HepG2 (cell line): Measurements from ENCODE around the gene EPB41L2. TPM values are rescaled to one million over a fixed set of nuclear protein-coding genes. Genes with fewer than 3 reads are reported as not detected.

Experiments
- ATAC-seq: fragments of 200-7000 bp; cut with Tn5 transposase; 3 replicates; pipeline ENCODE4 v1.9.1; 2020; ENCODE audit warnings: mild to moderate bottlenecking, moderate library complexity
- BruUV-seq: library from RNA; stranded (reverse); fragments of 400-500 nt; replicated peaks from 2 replicates; lab custom pipeline; 2021; lab: Mats Ljungman, UMichigan
- CTCF ChIA-PET: fragments of 300-600 bp; formaldehyde crosslinking; extraction: SDS; loops from one replicate; lab custom pipeline; 2021; ENCODE audit warnings: low total read pairs, inconsistent platforms, low intra/inter-chr PET ratio; lab: Yijun Ruan, JAX
- POLR2A ChIA-PET: fragments of 350-600 bp; sonication (Branson Sonifier 250); formaldehyde crosslinking; loops from one replicate; lab custom pipeline; 2020; ENCODE audit warnings: antibody characterized with exemption, inconsistent platforms; lab: Yijun Ruan, JAX
- DNase-seq: peaks from one replicate; pipeline ENCODE4 v3.0.0-alpha.2; 2015; ENCODE audit warnings: low spot score
- FAIRE-seq: peaks from 3 replicates; lab custom pipeline; 2011; peaks lifted over from hg19 to GRCh38; lab: Jason Lieb, UNC
- H2AFZ ChIP-seq: one replicate; pipeline ENCODE4 v1.6.1; 2011; ENCODE audit warnings: low read length, inconsistent platforms
- H3K27ac ChIP-seq: fragments of 300-600 bp; 3 replicates; pipeline ENCODE4 v1.8.0; 2011; ENCODE audit warnings: mixed run types, mild to moderate bottlenecking, mixed read lengths, low read length, inconsistent platforms; ENCODE audit not compliant: insufficient read depth; ENCODE audit errors: extremely low read length
- H3K27me3 ChIP-seq, 2 experiments: fragments of 200-600 bp in 1 of 2; 2 replicates in 1 of 2; 3 replicates in 1 of 2; pipeline versions ENCODE4 v1.6.0 to v1.8.0; 2011; ENCODE audit warnings: low read length in 2 of 2, mild to moderate bottlenecking in 2 of 2, moderate library complexity in 2 of 2, inconsistent platforms in 1 of 2; ENCODE audit not compliant: insufficient read depth in 2 of 2, control insufficient read depth in 1 of 2
- H3K36me3 ChIP-seq, 2 experiments: fragments of 200-600 bp in 1 of 2; replicated peaks in 1 of 2; 2 replicates in 1 of 2; 3 replicates in 1 of 2; pipeline versions ENCODE4 v1.5.1 to v1.8.0; 2011; ENCODE audit warnings: low read length in 2 of 2, inconsistent platforms in 1 of 2; ENCODE audit not compliant: insufficient read depth in 2 of 2, control insufficient read depth in 1 of 2
- H3K4me1 ChIP-seq: 2 replicates; pipeline ENCODE4 v1.5.1; 2012; ENCODE audit warnings: low read length, inconsistent platforms; ENCODE audit not compliant: insufficient read depth
- H3K4me2 ChIP-seq: 2 replicates; pipeline ENCODE4 v1.6.0; 2011; ENCODE audit warnings: low read depth, low read length, inconsistent platforms
- H3K4me3 ChIP-seq, 3 experiments: fragments of 200-600 bp in 1 of 3; sonication (generic), shearing (Covaris generic) in 1 of 3; replicated peaks in 1 of 3; 2 replicates each; pipeline ENCODE4 v1.5.1; 2011 to 2016; ENCODE audit warnings: low read length in 3 of 3, inconsistent platforms in 2 of 3, low read depth in 2 of 3, mild to moderate bottlenecking in 2 of 3, control low read depth in 1 of 3, mixed read lengths in 1 of 3; ENCODE audit not compliant: insufficient read depth in 1 of 3
- H3K79me2 ChIP-seq: one replicate; pipeline ENCODE4 v1.6.1; 2011; ENCODE audit warnings: low read length, inconsistent platforms; ENCODE audit not compliant: insufficient read depth
- H3K9ac ChIP-seq: 2 replicates; pipeline ENCODE4 v1.6.0; 2011; ENCODE audit warnings: mild to moderate bottlenecking, low read depth, low read length, inconsistent platforms; ENCODE audit not compliant: insufficient read depth
- H3K9me3 ChIP-seq: 2 replicates; pipeline ENCODE4 v1.5.1; 2012; ENCODE audit warnings: mild to moderate bottlenecking, low read length
- H4K20me1 ChIP-seq: 2 replicates; pipeline ENCODE4 v1.6.0; 2011; ENCODE audit warnings: inconsistent platforms, mild to moderate bottlenecking, low read length, moderate library complexity; ENCODE audit not compliant: insufficient read depth
- ARNT2 ChIP-seq: sonication (generic); formaldehyde crosslinking; IDR thresholded peaks from 2 replicates; pipeline ENCODE4 v1.8.0; 2022; ENCODE audit warnings: mild to moderate bottlenecking, low read depth, missing genetic modification reagents, moderate library complexity
- GTF2F1 ChIP-seq: fragments of 150-350 bp; IDR thresholded peaks from 2 replicates; pipeline ENCODE4 v1.6.1; 2014; ENCODE audit warnings: low read length
- HIVEP1 ChIP-seq: sonication (generic); formaldehyde crosslinking; IDR thresholded peaks from 2 replicates; pipeline ENCODE4 v1.4.0; 2020; ENCODE audit warnings: mild to moderate bottlenecking, missing genetic modification reagents
- ISL2 ChIP-seq: sonication (generic); formaldehyde crosslinking; IDR thresholded peaks from 2 replicates; pipeline ENCODE4 v1.5.0; 2020; ENCODE audit warnings: missing genetic modification reagents
- PPARG ChIP-seq: conservative IDR thresholded peaks from 2 replicates; pipeline ENCODE4 v1.6.1; 2016; ENCODE audit warnings: missing biosample characterization, missing genetic modification reagents
- TBP ChIP-seq: sonication (generic); formaldehyde crosslinking; IDR thresholded peaks from 2 replicates; pipeline ENCODE4 v1.5.0; 2020; ENCODE audit warnings: missing genetic modification reagents
- THAP11 ChIP-seq: IDR thresholded peaks from 2 replicates; pipeline ENCODE4 v1.6.1; 2016; ENCODE audit warnings: missing biosample characterization, missing genetic modification reagents
- U2AF1 ChIP-seq: fragments of 200-400 bp; formaldehyde crosslinking; optimal IDR thresholded peaks from 2 replicates; pipeline ENCODE3; 2017; ENCODE audit warnings: mild to moderate bottlenecking, low read depth, low read length
- ZNF749 ChIP-seq: sonication (generic); formaldehyde crosslinking; IDR thresholded peaks from 2 replicates; pipeline ENCODE4 v1.8.0; 2022; ENCODE audit warnings: mild to moderate bottlenecking, missing genetic modification reagents, moderate library complexity, borderline replicate concordance
- ZNF782 ChIP-seq: sonication (generic); formaldehyde crosslinking; IDR thresholded peaks from 2 replicates; pipeline ENCODE4 v1.4.0; 2020; ENCODE audit warnings: missing genetic modification reagents, mild to moderate bottlenecking, borderline replicate concordance
- WGBS: methylation state at CpG from one replicate; pipeline ENCODE4 v1.1.6; 2017; ENCODE audit warnings: low lambda C conversion rate; 5-methylcytosine and 5-hydroxymethylcytosine counted together
- in situ Hi-C: cut with HindIII; loops from 2 replicates; pipeline ENCODE4 v1.10.0; 2017; ENCODE audit warnings: low pct_unique_long_range_greater_than_20kb; ENCODE audit not compliant: extremely low pct_ligation_motif_present
- intact Hi-C: fragments of 100-400 bp; cut with micrococcal nuclease; formaldehyde crosslinking; loops from one replicate; pipeline ENCODE4 v1.10.0; 2022; ENCODE audit not compliant: unreplicated experiment
- polyA plus RNA-seq, 8 experiments: library from polyadenylated mRNA; depleted of rRNA in 3 of 8; stranded (reverse) in 7 of 8; unstranded in 1 of 8; fragments of >200 nt; fragmentation: Illumina TruSeq in 4 of 8; extraction: Trizol in 4 of 8; gene quantifications; 2 replicates each; pipeline versions ENCODE4 v1.2.1 to v1.2.3, GENCODE V29; 2011 to 2016; ENCODE audit warnings: low read depth in 4 of 8, missing spikeins in 1 of 8, mixed read lengths in 1 of 8; ENCODE audit not compliant: insufficient read depth in 1 of 8
- total RNA-seq, 5 experiments: library from RNA; depleted of rRNA; stranded (reverse); fragments of >200 nt; fragmentation: Illumina TruSeq; extraction: Trizol; gene quantifications; 2 replicates each; pipeline ENCODE4 v1.2.3, GENCODE V29; 2016; ENCODE audit warnings: low read depth in 1 of 5
- TF ChIP-seq, protein P1 (sequence below): IDR thresholded peaks from 2 replicates; pipeline ENCODE4 v1.6.1; 2016; ENCODE audit warnings: missing biosample characterization, missing genetic modification reagents, low read depth
- TF ChIP-seq, protein P2 (sequence below): sonication (generic); formaldehyde crosslinking; IDR thresholded peaks from one replicate; pipeline ENCODE4 v1.5.1; 2020; ENCODE audit warnings: mild to moderate bottlenecking, missing genetic modification reagents; ENCODE audit errors: not compliant biosample characterization
- TF ChIP-seq, protein P3 (sequence below): sonication (generic); formaldehyde crosslinking; IDR thresholded peaks from 2 replicates; pipeline ENCODE4 v1.5.0; 2020; ENCODE audit warnings: missing genetic modification reagents
- TF ChIP-seq, protein P4 (sequence below): sonication (generic); formaldehyde crosslinking; IDR thresholded peaks from 2 replicates; pipeline ENCODE4 v1.8.1; 2022; ENCODE audit warnings: mild to moderate bottlenecking, missing genetic modification reagents

The EPB41L2 gene
- total and polyA plus RNA-seq, 2 of the 13 experiments (the other 11 are each of a cell fraction or from before 2014, with no cell fraction given) = 41.7 to 56.4 TPM

DNA sequence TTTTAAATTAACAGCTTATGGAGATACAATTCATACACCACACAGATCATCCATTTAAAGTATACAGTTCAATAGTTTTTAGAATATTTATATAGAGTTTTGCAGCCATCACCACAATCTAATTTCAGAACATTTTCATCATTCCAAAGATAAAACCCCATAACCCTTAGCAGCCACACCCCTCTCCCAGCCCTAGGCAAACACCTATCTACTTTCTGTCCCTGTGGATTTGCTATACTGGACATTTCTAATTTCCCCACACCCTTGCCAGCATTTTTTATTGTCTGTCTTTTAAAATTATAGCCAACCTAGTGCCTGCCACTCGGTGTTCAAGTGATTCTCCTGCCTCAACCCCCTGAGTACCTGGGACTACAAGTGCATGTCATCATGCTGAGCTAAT is 49.2 kb upstream of the EPB41L2 start:
- DNase-seq (no peak), ATAC-seq (no peak), FAIRE-seq (no peak)
- no peaks in the 10 kb centered on the region for H3K79me2 ChIP-seq
- ChIA-PET POLR2A (no interaction called here), CTCF (no interaction called here)
- no peak overlapping the region for H2AFZ ChIP-seq
- TF ChIP-seq ZNF782 (CRISPR knock-in tag) (no peak), THAP11 (CRISPR knock-in tag) (no peak), PPARG (CRISPR knock-in tag) (no peak), ARNT2 (CRISPR knock-in tag) (no peak), U2AF1 (no peak), ISL2 (CRISPR knock-in tag) (no peak), GTF2F1 (no peak), TBP (CRISPR knock-in tag) (no peak), ZNF749 (CRISPR knock-in tag) (no peak), HIVEP1 (CRISPR knock-in tag) (no peak)
- TF ChIP-seq, protein P1, sequence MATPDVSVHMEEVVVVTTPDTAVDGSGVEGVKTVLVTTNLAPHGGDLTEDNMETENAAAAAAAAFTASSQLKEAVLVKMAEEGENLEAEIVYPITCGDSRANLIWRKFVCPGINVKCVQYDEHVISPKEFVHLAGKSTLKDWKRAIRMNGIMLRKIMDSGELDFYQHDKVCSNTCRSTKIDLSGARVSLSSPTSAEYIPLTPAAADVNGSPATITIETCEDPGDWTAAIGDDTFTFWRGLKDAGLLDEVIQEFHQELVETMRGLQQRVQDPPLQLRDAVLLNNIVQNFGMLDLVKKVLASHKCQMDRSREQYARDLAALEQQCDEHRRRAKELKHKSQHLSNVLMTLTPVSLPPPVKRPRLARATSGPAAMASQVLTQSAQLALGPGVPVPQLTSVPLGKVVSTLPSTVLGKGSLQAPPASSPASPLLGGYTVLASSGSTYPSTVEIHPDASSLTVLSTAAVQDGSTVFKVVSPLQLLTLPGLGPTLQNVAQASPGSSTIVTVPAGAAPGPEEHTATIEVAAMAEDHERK = no peak
- TF ChIP-seq, protein P2, sequence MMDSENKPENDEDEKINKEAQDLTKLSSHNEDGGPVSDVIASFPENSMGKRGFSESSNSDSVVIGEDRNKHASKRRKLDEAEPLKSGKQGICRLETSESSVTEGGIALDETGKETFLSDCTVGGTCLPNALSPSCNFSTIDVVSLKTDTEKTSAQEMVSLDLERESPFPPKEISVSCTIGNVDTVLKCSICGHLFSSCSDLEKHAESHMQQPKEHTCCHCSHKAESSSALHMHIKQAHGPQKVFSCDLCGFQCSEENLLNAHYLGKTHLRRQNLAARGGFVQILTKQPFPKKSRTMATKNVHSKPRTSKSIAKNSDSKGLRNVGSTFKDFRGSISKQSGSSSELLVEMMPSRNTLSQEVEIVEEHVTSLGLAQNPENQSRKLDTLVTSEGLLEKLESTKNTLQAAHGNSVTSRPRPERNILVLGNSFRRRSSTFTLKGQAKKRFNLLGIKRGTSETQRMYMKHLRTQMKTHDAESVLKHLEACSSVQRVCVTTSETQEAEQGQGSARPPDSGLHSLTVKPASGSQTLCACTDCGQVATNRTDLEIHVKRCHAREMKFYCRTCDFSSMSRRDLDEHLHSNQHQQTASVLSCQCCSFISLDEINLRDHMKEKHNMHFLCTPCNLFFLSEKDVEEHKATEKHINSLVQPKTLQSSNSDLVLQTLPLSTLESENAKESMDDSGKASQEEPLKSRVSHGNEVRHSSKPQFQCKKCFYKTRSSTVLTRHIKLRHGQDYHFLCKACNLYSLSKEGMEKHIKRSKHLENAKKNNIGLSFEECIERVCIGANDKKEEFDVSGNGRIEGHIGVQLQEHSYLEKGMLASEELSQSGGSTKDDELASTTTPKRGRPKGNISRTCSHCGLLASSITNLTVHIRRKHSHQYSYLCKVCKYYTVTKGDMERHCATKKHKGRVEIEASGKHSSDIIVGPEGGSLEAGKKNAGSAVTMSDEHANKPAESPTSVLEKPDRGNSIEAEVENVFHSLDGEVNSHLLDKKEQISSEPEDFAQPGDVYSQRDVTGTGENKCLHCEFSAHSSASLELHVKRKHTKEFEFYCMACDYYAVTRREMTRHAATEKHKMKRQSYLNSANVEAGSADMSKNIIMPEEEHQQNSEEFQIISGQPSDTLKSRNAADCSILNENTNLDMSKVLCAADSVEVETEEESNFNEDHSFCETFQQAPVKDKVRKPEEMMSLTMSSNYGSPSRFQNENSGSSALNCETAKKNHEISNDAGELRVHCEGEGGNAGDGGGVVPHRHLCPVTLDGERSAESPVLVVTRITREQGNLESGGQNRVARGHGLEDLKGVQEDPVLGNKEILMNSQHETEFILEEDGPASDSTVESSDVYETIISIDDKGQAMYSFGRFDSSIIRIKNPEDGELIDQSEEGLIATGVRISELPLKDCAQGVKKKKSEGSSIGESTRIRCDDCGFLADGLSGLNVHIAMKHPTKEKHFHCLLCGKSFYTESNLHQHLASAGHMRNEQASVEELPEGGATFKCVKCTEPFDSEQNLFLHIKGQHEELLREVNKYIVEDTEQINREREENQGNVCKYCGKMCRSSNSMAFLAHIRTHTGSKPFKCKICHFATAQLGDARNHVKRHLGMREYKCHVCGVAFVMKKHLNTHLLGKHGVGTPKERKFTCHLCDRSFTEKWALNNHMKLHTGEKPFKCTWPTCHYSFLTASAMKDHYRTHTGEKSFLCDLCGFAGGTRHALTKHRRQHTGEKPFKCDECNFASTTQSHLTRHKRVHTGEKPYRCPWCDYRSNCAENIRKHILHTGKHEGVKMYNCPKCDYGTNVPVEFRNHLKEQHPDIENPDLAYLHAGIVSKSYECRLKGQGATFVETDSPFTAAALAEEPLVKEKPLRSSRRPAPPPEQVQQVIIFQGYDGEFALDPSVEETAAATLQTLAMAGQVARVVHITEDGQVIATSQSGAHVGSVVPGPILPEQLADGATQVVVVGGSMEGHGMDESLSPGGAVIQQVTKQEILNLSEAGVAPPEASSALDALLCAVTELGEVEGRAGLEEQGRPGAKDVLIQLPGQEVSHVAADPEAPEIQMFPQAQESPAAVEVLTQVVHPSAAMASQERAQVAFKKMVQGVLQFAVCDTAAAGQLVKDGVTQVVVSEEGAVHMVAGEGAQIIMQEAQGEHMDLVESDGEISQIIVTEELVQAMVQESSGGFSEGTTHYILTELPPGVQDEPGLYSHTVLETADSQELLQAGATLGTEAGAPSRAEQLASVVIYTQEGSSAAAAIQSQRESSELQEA (CRISPR knock-in tag) = no peak
- TF ChIP-seq, protein P3, sequence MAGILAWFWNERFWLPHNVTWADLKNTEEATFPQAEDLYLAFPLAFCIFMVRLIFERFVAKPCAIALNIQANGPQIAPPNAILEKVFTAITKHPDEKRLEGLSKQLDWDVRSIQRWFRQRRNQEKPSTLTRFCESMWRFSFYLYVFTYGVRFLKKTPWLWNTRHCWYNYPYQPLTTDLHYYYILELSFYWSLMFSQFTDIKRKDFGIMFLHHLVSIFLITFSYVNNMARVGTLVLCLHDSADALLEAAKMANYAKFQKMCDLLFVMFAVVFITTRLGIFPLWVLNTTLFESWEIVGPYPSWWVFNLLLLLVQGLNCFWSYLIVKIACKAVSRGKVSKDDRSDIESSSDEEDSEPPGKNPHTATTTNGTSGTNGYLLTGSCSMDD (CRISPR knock-in tag) = no peak
- TF ChIP-seq, protein P4, sequence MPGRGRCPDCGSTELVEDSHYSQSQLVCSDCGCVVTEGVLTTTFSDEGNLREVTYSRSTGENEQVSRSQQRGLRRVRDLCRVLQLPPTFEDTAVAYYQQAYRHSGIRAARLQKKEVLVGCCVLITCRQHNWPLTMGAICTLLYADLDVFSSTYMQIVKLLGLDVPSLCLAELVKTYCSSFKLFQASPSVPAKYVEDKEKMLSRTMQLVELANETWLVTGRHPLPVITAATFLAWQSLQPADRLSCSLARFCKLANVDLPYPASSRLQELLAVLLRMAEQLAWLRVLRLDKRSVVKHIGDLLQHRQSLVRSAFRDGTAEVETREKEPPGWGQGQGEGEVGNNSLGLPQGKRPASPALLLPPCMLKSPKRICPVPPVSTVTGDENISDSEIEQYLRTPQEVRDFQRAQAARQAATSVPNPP (CRISPR knock-in tag) = no peak
- no peak overlapping the region for H3K9ac ChIP-seq
- in situ Hi-C loops (no loop called here), intact Hi-C loops (no loop called here)
- peaks cover 31% of the 10 kb centered on the region for H3K4me1 ChIP-seq
- no TSS peak for BruUV-seq
- no peak overlapping the region for H3K4me2 ChIP-seq
- no peak overlapping the region for H3K4me3 ChIP-seq
- H3K36me3 ChIP-seq = no peaks in the 10 kb centered on the region
- H4K20me1 ChIP-seq = no peaks in the 10 kb centered on the region
- H3K9me3 ChIP-seq = no peaks in the 10 kb centered on the region
- no peak overlapping the region for H3K27ac ChIP-seq
- WGBS = 12% methylated on average over 1 of the region's 1 CpG
- no peaks in the 10 kb centered on the region for H3K27me3 ChIP-seq
